Mucosa of rectum (tissue), 2 donors: Measurements from ENCODE around the gene GINS3.

Experiments used
- H3K27ac ChIP-seq, 2 donors: one replicate each; pipeline ENCODE4 v1.7.0; 2013; ENCODE audit warnings: inconsistent platforms in 2 of 2, low read depth in 2 of 2, low read length in 2 of 2
- H3K27me3 ChIP-seq, 2 donors: one replicate each; pipeline ENCODE4 v1.7.0; 2013; ENCODE audit warnings: low read length in 2 of 2; ENCODE audit not compliant: control insufficient read depth in 2 of 2, insufficient read depth in 2 of 2
- H3K36me3 ChIP-seq, 2 donors: one replicate each; pipeline ENCODE4 v1.7.0; 2013; ENCODE audit warnings: low read length in 2 of 2; ENCODE audit not compliant: control insufficient read depth in 2 of 2, insufficient read depth in 2 of 2
- H3K4me1 ChIP-seq, 2 donors: one replicate each; pipeline ENCODE4 v1.7.0; 2013; ENCODE audit warnings: low read length in 2 of 2, mild to moderate bottlenecking in 1 of 2; ENCODE audit not compliant: control insufficient read depth in 2 of 2, insufficient read depth in 2 of 2
- H3K4me3 ChIP-seq, 2 donors: one replicate each; pipeline ENCODE4 v1.7.0; 2013; ENCODE audit warnings: low read length in 2 of 2
- H3K9ac ChIP-seq, 2 donors: one replicate each; pipeline ENCODE4 v1.7.0; 2013; ENCODE audit warnings: low read length in 2 of 2, low read depth in 1 of 2, mild to moderate bottlenecking in 1 of 2
- H3K9me3 ChIP-seq, 2 donors: one replicate each; pipeline ENCODE4 v1.7.0; 2013; ENCODE audit warnings: low read length in 2 of 2; ENCODE audit not compliant: control insufficient read depth in 2 of 2
- donor health status: healthy.
- donor health status: Normal muscosa, but diverticular disease.

Gene GINS3

GRCh38 chr16:58454178-58454577 is 61.9 kb downstream of the GINS3 start:
- H3K4me1 ChIP-seq, result no peaks in the 10 kb centered on the region
- H3K27ac ChIP-seq, result no peak overlapping the region
- H3K4me3 ChIP-seq, result no peak overlapping the region
- no peak overlapping the region for H3K9ac ChIP-seq
- no peaks in the 10 kb centered on the region for H3K36me3 ChIP-seq
- H3K9me3 ChIP-seq, result no peaks in the 10 kb centered on the region
- H3K27me3 ChIP-seq, result peaks cover 0 to 3% of the 10 kb centered on the region in 2 donors

DNA sequence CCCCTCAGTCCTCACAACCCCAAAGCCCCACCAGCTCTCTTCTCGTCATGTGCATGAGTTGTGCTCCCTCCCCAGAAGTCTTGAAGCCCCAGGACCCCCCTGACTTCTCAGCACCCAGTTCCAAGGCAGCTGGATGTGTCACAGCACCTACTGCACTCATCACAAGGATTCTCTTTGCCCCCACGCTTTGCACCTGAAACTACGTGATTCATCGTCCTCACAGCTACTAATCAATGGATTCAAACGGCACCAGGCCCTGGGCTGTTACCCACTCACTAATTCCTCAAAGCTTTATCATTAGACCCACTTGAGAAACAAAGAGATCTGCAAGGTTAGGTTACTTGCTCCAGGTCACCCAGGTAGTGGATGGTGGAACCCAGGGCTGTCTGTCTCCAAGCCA is 62.6 kb downstream of the GINS3 start:
- Histone ChIP-seq H3K9me3 (no peaks in the 10 kb centered on the region), H3K36me3 (no peaks in the 10 kb centered on the region), H3K4me1 (no peaks in the 10 kb centered on the region), H3K4me3 (no peak overlapping the region), H3K27me3 (peaks cover 0 to 3% of the 10 kb centered on the region in 2 donors), H3K27ac (no peak overlapping the region), H3K9ac (no peak overlapping the region)
